ENCODE data around the gene SYT13.

The SYT13 gene

GRCh38 chr11:45216901-45217300 is 69.2 kb downstream of the SYT13 start:
- Histone ChIP-seq H3K9me2 (ENCODE audit: low read depth, low read length) (no peaks in the 10 kb centered on the region), H3F3A (ENCODE audit: insufficient read depth, low read length) (no peaks in the 10 kb centered on the region)
- no peak for TF ChIP-seq CTCF (IDR thresholded peaks at IDR 0.05; ENCODE audit: low read length)

DNA sequence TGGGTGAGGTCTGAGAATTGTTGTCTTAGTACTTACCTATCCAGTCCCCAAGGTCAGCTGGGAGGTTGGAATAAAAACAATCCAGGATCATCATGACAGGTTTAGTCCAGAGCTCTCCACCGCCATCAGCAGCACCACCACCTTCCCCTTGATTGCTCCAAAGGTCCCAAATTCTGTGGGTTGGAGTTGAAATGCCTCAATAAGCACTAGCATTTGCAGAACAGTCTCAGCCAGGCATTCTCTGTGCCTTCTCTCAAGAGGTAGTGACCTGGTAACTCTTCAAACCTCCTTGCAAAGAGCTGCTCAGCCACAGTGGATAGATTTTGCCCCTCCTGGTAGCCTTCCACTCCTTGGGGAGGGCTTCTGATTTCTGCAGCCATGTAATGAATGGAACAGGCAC is 70.1 kb downstream of the SYT13 start:
- Histone ChIP-seq H3K36me3 (ENCODE audit: insufficient read depth, low read length) (no peaks in the 10 kb centered on the region), H4K20me1 (ENCODE audit: insufficient read depth, low read length) (no peaks in the 10 kb centered on the region), H3K9me2 (ENCODE audit: low read depth, low read length) (no peaks in the 10 kb centered on the region), H3K9me3 (ENCODE audit: low read length) (no peaks in the 10 kb centered on the region), H3K4me1 (ENCODE audit: insufficient read depth, low read length, severe bottlenecking) (no peaks in the 10 kb centered on the region), H3K79me2 (ENCODE audit: insufficient read depth, low read length) (no peaks in the 10 kb centered on the region), H2AFZ (ENCODE audit: low read length) (no peak overlapping the region), H3K4me2 (ENCODE audit: low read length) (no peak overlapping the region), H3K27me3 (ENCODE audit: insufficient read depth, low read length) (no peaks in the 10 kb centered on the region), H3K4me3 (ENCODE audit: low read depth, low read length, poor library complexity, severe bottlenecking) (no peak overlapping the region), H3K27ac (ENCODE audit: low read depth, low read length, poor library complexity, severe bottlenecking) (no peak overlapping the region), H3F3A (ENCODE audit: insufficient read depth, low read length) (no peaks in the 10 kb centered on the region), H3K9ac (ENCODE audit: low read length) (no peak overlapping the region)
- no peak for TF ChIP-seq EZH2 (IDR thresholded peaks at IDR 0.05; ENCODE audit: borderline replicate concordance, low read length)

More at GRCh38 chr11:45216901-45217300, 69.2 kb downstream of the SYT13 start:
- no peaks in the 10 kb centered on the region for H3K4me1 ChIP-seq (ENCODE audit: insufficient read depth, low read length, severe bottlenecking)
- H4K20me1 ChIP-seq (ENCODE audit: insufficient read depth, low read length): no peaks in the 10 kb centered on the region
- no peak overlapping the region for H3K4me3 ChIP-seq (ENCODE audit: low read depth, low read length, poor library complexity, severe bottlenecking)
- H3K9me3 ChIP-seq (ENCODE audit: low read length): no peaks in the 10 kb centered on the region
- no peak overlapping the region for H3K27ac ChIP-seq (ENCODE audit: low read depth, low read length, poor library complexity, severe bottlenecking)
- H3K4me2 ChIP-seq (ENCODE audit: low read length): no peak overlapping the region
- H3K9ac ChIP-seq (ENCODE audit: low read length): no peak overlapping the region
- H2AFZ ChIP-seq (ENCODE audit: low read length): no peak overlapping the region
- no peaks in the 10 kb centered on the region for H3K27me3 ChIP-seq (ENCODE audit: insufficient read depth, low read length)
- H3K79me2 ChIP-seq (ENCODE audit: insufficient read depth, low read length): no peaks in the 10 kb centered on the region
- no peaks in the 10 kb centered on the region for H3K36me3 ChIP-seq (ENCODE audit: insufficient read depth, low read length)

DNA sequence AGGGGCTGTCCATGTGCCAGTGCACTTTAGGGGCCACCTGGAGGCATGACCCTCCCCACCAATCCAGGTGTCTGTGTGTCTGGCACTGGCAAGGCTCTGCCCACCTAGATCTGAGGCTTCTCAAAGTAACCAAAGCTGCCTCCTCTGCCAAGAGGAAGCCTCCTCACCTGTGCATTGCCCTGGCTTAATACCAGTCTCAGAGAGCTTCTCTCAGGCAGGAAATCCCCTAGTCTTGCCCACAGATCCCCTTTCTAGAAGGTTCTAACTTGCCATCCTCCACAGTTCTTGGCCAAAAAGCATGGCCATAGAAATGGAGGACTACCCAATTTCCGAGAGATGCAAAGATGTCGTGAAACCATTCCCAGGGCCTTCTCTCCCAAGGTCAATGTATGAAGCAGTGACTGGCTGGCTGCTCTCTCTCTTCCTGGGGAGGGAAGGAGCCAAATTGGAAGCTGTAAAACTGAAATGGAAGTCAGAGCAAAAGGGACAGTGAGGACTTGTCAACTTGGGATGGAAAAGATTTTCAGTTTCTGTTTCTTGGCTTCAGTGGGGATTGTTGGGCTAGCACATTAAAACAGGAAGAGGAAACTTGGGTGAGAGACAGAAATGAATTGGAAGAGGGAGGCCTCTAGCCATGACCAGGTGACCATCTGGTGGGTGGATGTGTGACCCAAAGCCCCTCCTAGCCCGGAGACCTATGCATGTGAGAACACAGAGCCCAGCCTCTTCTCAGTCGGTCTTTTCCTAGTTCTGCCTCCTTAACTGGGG is 70.9 kb downstream of the SYT13 start:
- Histone ChIP-seq H3K27ac (ENCODE audit: low read depth, low read length, poor library complexity, severe bottlenecking) (no peak overlapping the region), H3K9me2 (ENCODE audit: low read depth, low read length) (no peaks in the 10 kb centered on the region), H2AFZ (ENCODE audit: low read length) (no peak overlapping the region), H3K9me3 (ENCODE audit: low read length) (no peaks in the 10 kb centered on the region), H3K9ac (ENCODE audit: low read length) (no peak overlapping the region), H3K4me2 (ENCODE audit: low read length) (no peak overlapping the region), H3K27me3 (ENCODE audit: insufficient read depth, low read length) (no peaks in the 10 kb centered on the region), H3K79me2 (ENCODE audit: insufficient read depth, low read length) (no peaks in the 10 kb centered on the region), H4K20me1 (ENCODE audit: insufficient read depth, low read length) (no peaks in the 10 kb centered on the region), H3K36me3 (ENCODE audit: insufficient read depth, low read length) (no peaks in the 10 kb centered on the region), H3K4me3 (ENCODE audit: low read depth, low read length, poor library complexity, severe bottlenecking) (no peak overlapping the region), H3K4me1 (ENCODE audit: insufficient read depth, low read length, severe bottlenecking) (no peaks in the 10 kb centered on the region), H3F3A (ENCODE audit: insufficient read depth, low read length) (no peaks in the 10 kb centered on the region)
- TF ChIP-seq CTCF (IDR thresholded peaks at IDR 0.05; ENCODE audit: low read length): no peak
- no peak for TF ChIP-seq EZH2 (IDR thresholded peaks at IDR 0.05; ENCODE audit: borderline replicate concordance, low read length)

- H3K9me3 ChIP-seq (ENCODE audit: low read length): no peaks in the 10 kb centered on the region
- no peaks in the 10 kb centered on the region for H3K4me1 ChIP-seq (ENCODE audit: insufficient read depth, low read length, severe bottlenecking)
- H3K4me2 ChIP-seq (ENCODE audit: low read length): no peak overlapping the region
- H3F3A ChIP-seq (ENCODE audit: insufficient read depth, low read length): no peaks in the 10 kb centered on the region
- H3K4me3 ChIP-seq (ENCODE audit: low read depth, low read length, poor library complexity, severe bottlenecking): no peak overlapping the region
- H3K36me3 ChIP-seq (ENCODE audit: insufficient read depth, low read length): no peaks in the 10 kb centered on the region
- no peaks in the 10 kb centered on the region for H3K27me3 ChIP-seq (ENCODE audit: insufficient read depth, low read length)
- no peak for TF ChIP-seq EZH2 (IDR thresholded peaks at IDR 0.05; ENCODE audit: borderline replicate concordance, low read length)
- TF ChIP-seq CTCF (IDR thresholded peaks at IDR 0.05; ENCODE audit: low read length): no peak
- no peak overlapping the region for H3K9ac ChIP-seq (ENCODE audit: low read length)
- no peaks in the 10 kb centered on the region for H3K9me2 ChIP-seq (ENCODE audit: low read depth, low read length)
- H3K79me2 ChIP-seq (ENCODE audit: insufficient read depth, low read length): no peaks in the 10 kb centered on the region
- no peak overlapping the region for H3K27ac ChIP-seq (ENCODE audit: low read depth, low read length, poor library complexity, severe bottlenecking)
- H4K20me1 ChIP-seq (ENCODE audit: insufficient read depth, low read length): no peaks in the 10 kb centered on the region
- H2AFZ ChIP-seq (ENCODE audit: low read length): no peak overlapping the region
Observed at GRCh38 chr11:45213717-45214116, 72.4 kb downstream of the SYT13 start.

Data from OCI-LY1 (cell line).